HepG2 (cell line): ENCODE measurements around the gene ATRIP. TPM values are rescaled to one million over a fixed set of nuclear protein-coding genes. Genes with fewer than 3 reads are reported as not detected.

ENCODE experiments used
- AGO1 ChIP-seq: fragments of 200-400 bp; formaldehyde crosslinking; IDR thresholded peaks from 2 replicates; pipeline ENCODE4 v1.6.1; 2017; ENCODE audit warnings: mild to moderate bottlenecking, low read depth, low read length, moderate library complexity; ENCODE audit not compliant: poor library complexity, severe bottlenecking
- DNMT1 ChIP-seq: sonication (generic); formaldehyde crosslinking; IDR thresholded peaks from 2 replicates; pipeline ENCODE4 v1.5.1; 2020; ENCODE audit warnings: mild to moderate bottlenecking, missing genetic modification reagents
- GATA4 ChIP-seq: sonication (generic); IDR thresholded peaks from 2 replicates; pipeline ENCODE4 v1.6.1; 2016; ENCODE audit warnings: antibody characterized with exemption, low read depth, borderline replicate concordance
- KDM4B ChIP-seq: sonication (generic); formaldehyde crosslinking; IDR thresholded peaks from 2 replicates; pipeline ENCODE4 v1.4.0; 2020; ENCODE audit warnings: missing genetic modification reagents
- NBN ChIP-seq: fragments of 450-650 bp; conservative IDR thresholded peaks from 2 replicates; pipeline ENCODE4 v1.6.1; 2017
- NRL ChIP-seq: sonication (generic); formaldehyde crosslinking; IDR thresholded peaks from 2 replicates; pipeline ENCODE4 v1.5.0; 2020; ENCODE audit warnings: missing genetic modification reagents, mild to moderate bottlenecking, moderate library complexity, borderline replicate concordance
- PCBP2 ChIP-seq: fragments of 200-400 bp; formaldehyde crosslinking; optimal IDR thresholded peaks from 2 replicates; pipeline ENCODE3; 2018; ENCODE audit warnings: low read length, low read depth; ENCODE audit not compliant: poor library complexity, severe bottlenecking
- PTBP1 ChIP-seq: fragments of 200-400 bp; formaldehyde crosslinking; IDR thresholded peaks from 2 replicates; pipeline ENCODE4 v1.6.1; 2018; ENCODE audit warnings: low read length, low read depth; ENCODE audit not compliant: poor library complexity, severe bottlenecking
- RFX5 ChIP-seq: IDR thresholded peaks from 2 replicates; pipeline ENCODE4 v1.6.1; 2011; ENCODE audit warnings: low read depth, low read length, improper control_type of control experiment
- RFXAP ChIP-seq: sonication (generic); formaldehyde crosslinking; IDR thresholded peaks from 2 replicates; pipeline ENCODE4 v1.4.0; 2020; ENCODE audit warnings: missing genetic modification reagents, borderline replicate concordance
- SRF ChIP-seq: IDR thresholded peaks from 2 replicates; pipeline ENCODE4 v1.6.1; 2011; ENCODE audit warnings: mild to moderate bottlenecking, low read depth, low read length, moderate library complexity
- U2AF1 ChIP-seq: fragments of 200-400 bp; formaldehyde crosslinking; optimal IDR thresholded peaks from 2 replicates; pipeline ENCODE3; 2017; ENCODE audit warnings: mild to moderate bottlenecking, low read depth, low read length
- ZBTB7A ChIP-seq: sonication (generic); formaldehyde crosslinking; IDR thresholded peaks from 2 replicates; pipeline ENCODE4 v1.8.0; 2022; ENCODE audit warnings: mild to moderate bottlenecking, missing genetic modification reagents
- ZNF282 ChIP-seq: fragments of 450-650 bp; IDR thresholded peaks from 2 replicates; pipeline ENCODE4 v1.6.1; 2018; ENCODE audit not compliant: partially characterized antibody
- polyA plus RNA-seq, 8 experiments: library from polyadenylated mRNA; depleted of rRNA in 3 of 8; stranded (reverse) in 7 of 8; unstranded in 1 of 8; fragments of >200 nt; fragmentation: Illumina TruSeq in 4 of 8; extraction: Trizol in 4 of 8; gene quantifications; 2 replicates each; pipeline versions ENCODE4 v1.2.1 to v1.2.3, GENCODE V29; 2011 to 2016; ENCODE audit warnings: low read depth in 4 of 8, missing spikeins in 1 of 8, mixed read lengths in 1 of 8; ENCODE audit not compliant: insufficient read depth in 1 of 8
- total RNA-seq, 5 experiments: library from RNA; depleted of rRNA; stranded (reverse); fragments of >200 nt; fragmentation: Illumina TruSeq; extraction: Trizol; gene quantifications; 2 replicates each; pipeline ENCODE4 v1.2.3, GENCODE V29; 2016; ENCODE audit warnings: low read depth in 1 of 5
- TF ChIP-seq, protein P1 (sequence below): sonication (generic); formaldehyde crosslinking; IDR thresholded peaks from 2 replicates; pipeline ENCODE4 v1.5.1; 2020; ENCODE audit warnings: missing genetic modification reagents, mild to moderate bottlenecking, borderline replicate concordance
- TF ChIP-seq, protein P2 (sequence below): sonication (generic); formaldehyde crosslinking; IDR thresholded peaks from 2 replicates; pipeline ENCODE4 v1.8.0; 2023; ENCODE audit warnings: mild to moderate bottlenecking, missing genetic modification reagents
- TF ChIP-seq, protein P3 (sequence below): sonication (generic); formaldehyde crosslinking; IDR thresholded peaks from 2 replicates; pipeline ENCODE4 v1.8.0; 2022; ENCODE audit warnings: mild to moderate bottlenecking, missing genetic modification reagents, moderate library complexity
- TF ChIP-seq, protein P4 (sequence below): sonication (generic); formaldehyde crosslinking; IDR thresholded peaks from 2 replicates; pipeline ENCODE4 v1.5.0; 2020; ENCODE audit warnings: mild to moderate bottlenecking, low read depth, missing genetic modification reagents, borderline replicate concordance
- TF ChIP-seq, protein P5 (sequence below): sonication (generic); formaldehyde crosslinking; IDR thresholded peaks from 2 replicates; pipeline ENCODE4 v1.5.1; 2020; ENCODE audit warnings: missing genetic modification reagents, mild to moderate bottlenecking, borderline replicate concordance
- TF ChIP-seq, protein P6 (sequence below): IDR thresholded peaks from 2 replicates; pipeline ENCODE4 v1.6.1; 2016; ENCODE audit warnings: low read depth

ATRIP gene
- total and polyA plus RNA-seq, 2 of the 13 experiments (the other 11 are each of a cell fraction or from before 2014, with no cell fraction given): 5.1 to 12.5 TPM

DNA sequence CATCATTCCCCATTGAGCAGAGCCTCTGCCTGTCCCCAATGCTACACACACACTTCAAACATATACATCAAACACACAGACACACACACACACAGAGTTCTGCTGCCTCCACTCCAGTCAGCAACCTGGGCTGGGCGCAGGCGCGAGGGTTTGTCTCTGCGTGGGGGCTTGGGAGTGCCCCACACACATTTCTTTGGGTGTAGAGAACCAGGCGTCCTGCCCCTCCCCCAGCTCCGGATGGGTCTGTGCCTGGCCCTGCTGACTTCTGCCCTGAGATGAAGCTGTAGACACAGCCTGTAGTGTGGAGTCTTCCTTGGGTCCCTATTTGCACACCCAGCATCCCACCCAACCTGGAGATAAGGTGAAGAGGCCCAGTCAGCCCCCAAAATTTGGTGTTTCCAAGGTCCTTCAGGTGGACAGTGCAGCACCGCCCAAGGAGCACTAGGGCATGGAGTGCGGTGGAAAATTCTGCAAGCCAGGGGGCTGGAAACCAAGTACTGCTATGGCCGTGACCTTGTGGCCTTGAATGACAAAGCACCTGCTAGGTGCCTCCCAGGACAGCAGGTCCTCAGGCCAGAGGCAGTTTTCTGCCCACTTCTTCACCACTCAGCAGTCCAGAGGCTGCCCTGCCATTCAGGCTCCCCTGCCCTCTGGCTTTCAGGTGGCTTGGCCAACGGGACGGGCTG is 47.7 kb upstream of the ATRIP start (continued):
- TF ChIP-seq, protein P1, sequence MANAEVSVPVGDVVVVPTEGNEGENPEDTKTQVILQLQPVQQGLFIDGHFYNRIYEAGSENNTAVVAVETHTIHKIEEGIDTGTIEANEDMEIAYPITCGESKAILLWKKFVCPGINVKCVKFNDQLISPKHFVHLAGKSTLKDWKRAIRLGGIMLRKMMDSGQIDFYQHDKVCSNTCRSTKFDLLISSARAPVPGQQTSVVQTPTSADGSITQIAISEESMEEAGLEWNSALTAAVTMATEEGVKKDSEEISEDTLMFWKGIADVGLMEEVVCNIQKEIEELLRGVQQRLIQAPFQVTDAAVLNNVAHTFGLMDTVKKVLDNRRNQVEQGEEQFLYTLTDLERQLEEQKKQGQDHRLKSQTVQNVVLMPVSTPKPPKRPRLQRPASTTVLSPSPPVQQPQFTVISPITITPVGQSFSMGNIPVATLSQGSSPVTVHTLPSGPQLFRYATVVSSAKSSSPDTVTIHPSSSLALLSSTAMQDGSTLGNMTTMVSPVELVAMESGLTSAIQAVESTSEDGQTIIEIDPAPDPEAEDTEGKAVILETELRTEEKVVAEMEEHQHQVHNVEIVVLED (CRISPR knock-in tag): no peak
- no peak for TF ChIP-seq PCBP2
- TF ChIP-seq, protein P2, sequence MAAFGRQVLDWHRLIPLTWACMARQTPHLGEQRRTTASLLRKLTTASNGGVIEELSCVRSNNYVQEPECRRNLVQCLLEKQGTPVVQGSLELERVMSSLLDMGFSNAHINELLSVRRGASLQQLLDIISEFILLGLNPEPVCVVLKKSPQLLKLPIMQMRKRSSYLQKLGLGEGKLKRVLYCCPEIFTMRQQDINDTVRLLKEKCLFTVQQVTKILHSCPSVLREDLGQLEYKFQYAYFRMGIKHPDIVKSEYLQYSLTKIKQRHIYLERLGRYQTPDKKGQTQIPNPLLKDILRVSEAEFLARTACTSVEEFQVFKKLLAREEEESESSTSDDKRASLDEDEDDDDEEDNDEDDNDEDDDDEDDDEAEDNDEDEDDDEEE (CRISPR knock-in tag): no peak
- TF ChIP-seq, protein P3, sequence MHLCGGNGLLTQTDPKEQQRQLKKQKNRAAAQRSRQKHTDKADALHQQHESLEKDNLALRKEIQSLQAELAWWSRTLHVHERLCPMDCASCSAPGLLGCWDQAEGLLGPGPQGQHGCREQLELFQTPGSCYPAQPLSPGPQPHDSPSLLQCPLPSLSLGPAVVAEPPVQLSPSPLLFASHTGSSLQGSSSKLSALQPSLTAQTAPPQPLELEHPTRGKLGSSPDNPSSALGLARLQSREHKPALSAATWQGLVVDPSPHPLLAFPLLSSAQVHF (CRISPR knock-in tag): no peak
- no peak for TF ChIP-seq U2AF1
- TF ChIP-seq, protein P4, sequence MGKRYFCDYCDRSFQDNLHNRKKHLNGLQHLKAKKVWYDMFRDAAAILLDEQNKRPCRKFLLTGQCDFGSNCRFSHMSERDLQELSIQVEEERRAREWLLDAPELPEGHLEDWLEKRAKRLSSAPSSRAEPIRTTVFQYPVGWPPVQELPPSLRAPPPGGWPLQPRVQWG (CRISPR knock-in tag): no peak
- no peak for TF ChIP-seq GATA4
- no peak for TF ChIP-seq SRF
- TF ChIP-seq RFX5: no peak
- TF ChIP-seq ZBTB7A (CRISPR knock-in tag): no peak
- peak; percentile 80 for TF ChIP-seq AGO1
- TF ChIP-seq ZNF282: no peak
- no peak for TF ChIP-seq DNMT1 (CRISPR knock-in tag)
- TF ChIP-seq NBN: no peak
- TF ChIP-seq NRL (CRISPR knock-in tag): peak; percentile 57; the same call in 1 of the 2 replicates
- TF ChIP-seq, protein P5, sequence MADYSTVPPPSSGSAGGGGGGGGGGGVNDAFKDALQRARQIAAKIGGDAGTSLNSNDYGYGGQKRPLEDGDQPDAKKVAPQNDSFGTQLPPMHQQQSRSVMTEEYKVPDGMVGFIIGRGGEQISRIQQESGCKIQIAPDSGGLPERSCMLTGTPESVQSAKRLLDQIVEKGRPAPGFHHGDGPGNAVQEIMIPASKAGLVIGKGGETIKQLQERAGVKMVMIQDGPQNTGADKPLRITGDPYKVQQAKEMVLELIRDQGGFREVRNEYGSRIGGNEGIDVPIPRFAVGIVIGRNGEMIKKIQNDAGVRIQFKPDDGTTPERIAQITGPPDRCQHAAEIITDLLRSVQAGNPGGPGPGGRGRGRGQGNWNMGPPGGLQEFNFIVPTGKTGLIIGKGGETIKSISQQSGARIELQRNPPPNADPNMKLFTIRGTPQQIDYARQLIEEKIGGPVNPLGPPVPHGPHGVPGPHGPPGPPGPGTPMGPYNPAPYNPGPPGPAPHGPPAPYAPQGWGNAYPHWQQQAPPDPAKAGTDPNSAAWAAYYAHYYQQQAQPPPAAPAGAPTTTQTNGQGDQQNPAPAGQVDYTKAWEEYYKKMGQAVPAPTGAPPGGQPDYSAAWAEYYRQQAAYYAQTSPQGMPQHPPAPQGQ (CRISPR knock-in tag): no peak
- TF ChIP-seq KDM4B: no peak
- no peak for TF ChIP-seq RFXAP (CRISPR knock-in tag)
- TF ChIP-seq, protein P6, sequence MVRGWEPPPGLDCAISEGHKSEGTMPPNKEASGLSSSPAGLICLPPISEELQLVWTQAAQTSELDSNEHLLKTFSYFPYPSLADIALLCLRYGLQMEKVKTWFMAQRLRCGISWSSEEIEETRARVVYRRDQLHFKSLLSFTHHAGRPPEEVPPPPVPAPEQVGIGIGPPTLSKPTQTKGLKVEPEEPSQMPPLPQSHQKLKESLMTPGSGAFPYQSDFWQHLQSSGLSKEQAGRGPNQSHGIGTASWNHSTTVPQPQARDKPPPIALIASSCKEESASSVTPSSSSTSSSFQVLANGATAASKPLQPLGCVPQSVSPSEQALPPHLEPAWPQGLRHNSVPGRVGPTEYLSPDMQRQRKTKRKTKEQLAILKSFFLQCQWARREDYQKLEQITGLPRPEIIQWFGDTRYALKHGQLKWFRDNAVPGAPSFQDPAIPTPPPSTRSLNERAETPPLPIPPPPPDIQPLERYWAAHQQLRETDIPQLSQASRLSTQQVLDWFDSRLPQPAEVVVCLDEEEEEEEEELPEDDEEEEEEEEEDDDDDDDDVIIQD (CRISPR knock-in tag): no peak
- TF ChIP-seq PTBP1: no peak
